Natural killer cell (primary cell): ENCODE results near the gene IRF9. TPM values are rescaled to one million over a fixed set of nuclear protein-coding genes. Genes with fewer than 3 reads are reported as not detected.

Source experiments
- ATAC-seq, 3 donors: fragments of 150-1000 bp in 2 of 3; fragments of 200-7000 bp in 1 of 3; cut with Tn5 transposase; 1 replicate in 1 of 3; 2 replicates in 2 of 3; pipeline ENCODE4 v1.10.0; 2021; ENCODE audit warnings: mild to moderate bottlenecking in 2 of 3, moderate library complexity in 2 of 3
- DNase-seq, 2 donors: peaks; one replicate each; pipeline versions ENCODE4 v3.0.0 to v3.0.0-alpha.2; 2013 to 2021; ENCODE audit warnings: mixed read lengths in 1 of 2
- H3K27ac ChIP-seq: one replicate; pipeline ENCODE4 v1.5.1; 2013; ENCODE audit warnings: mild to moderate bottlenecking, low read length
- H3K27me3 ChIP-seq: one replicate; pipeline ENCODE4 v1.6.1; 2013; ENCODE audit warnings: low read length; ENCODE audit not compliant: control insufficient read depth, insufficient read depth
- H3K36me3 ChIP-seq: one replicate; pipeline ENCODE4 v1.6.1; 2013; ENCODE audit warnings: low read length; ENCODE audit not compliant: control insufficient read depth, insufficient read depth
- H3K4me1 ChIP-seq: one replicate; pipeline ENCODE4 v1.6.1; 2013; ENCODE audit warnings: low read length; ENCODE audit not compliant: control insufficient read depth, insufficient read depth
- H3K4me3 ChIP-seq: one replicate; pipeline ENCODE4 v1.5.1; 2013; ENCODE audit warnings: low read length
- H3K9me3 ChIP-seq: one replicate; pipeline ENCODE4 v1.6.1; 2013; ENCODE audit warnings: low read length; ENCODE audit not compliant: control insufficient read depth, insufficient read depth
- H3K27ac Mint-ChIP-seq, 2 donors: one replicate each; pipeline ENCODE4 v1.8.0; 2022; ENCODE audit warnings: mild to moderate bottlenecking in 2 of 2, mixed read lengths in 2 of 2, moderate library complexity in 1 of 2
- H3K27me3 Mint-ChIP-seq, 2 donors: one replicate each; pipeline ENCODE4 v1.8.0; 2022; ENCODE audit warnings: low read depth in 2 of 2, mixed read lengths in 2 of 2
- H3K36me3 Mint-ChIP-seq: one replicate; pipeline ENCODE4 v1.8.0; 2022; ENCODE audit warnings: mixed read lengths
- H3K4me1 Mint-ChIP-seq, 2 donors: one replicate each; pipeline ENCODE4 v1.8.0; 2022; ENCODE audit warnings: mixed read lengths in 2 of 2
- H3K4me3 Mint-ChIP-seq: one replicate; pipeline ENCODE4 v1.8.0; 2022; ENCODE audit warnings: mild to moderate bottlenecking, moderate library complexity, mixed read lengths
- H3K9me3 Mint-ChIP-seq, 2 donors: one replicate each; pipeline ENCODE4 v1.8.0; 2022; ENCODE audit warnings: mixed read lengths in 2 of 2
- CTCF ChIP-seq: fragments of 200-600 bp; IDR thresholded peaks from one replicate; pipeline ENCODE4 v1.8.0; 2022; ENCODE audit warnings: antibody characterized with exemption
- WGBS: methylation state at CpG from one replicate; pipeline ENCODE4 v1.1.7; 2013; ENCODE audit warnings: missing lambda C conversion rate; ENCODE audit not compliant: insufficient coverage; 5-methylcytosine and 5-hydroxymethylcytosine counted together
- intact Hi-C: fragments of 100-400 bp; cut with micrococcal nuclease; formaldehyde crosslinking; loops from one replicate; pipeline ENCODE4 v1.14.2; 2022
- total RNA-seq, 4 donors: library from RNA; stranded (reverse); fragments of 120-200 nt in 1 of 4; gene quantifications; one replicate each; pipeline versions ENCODE4 v1.2.3 to v1.2.4, GENCODE V29; 2013 to 2022

Gene IRF9
- total RNA-seq, 3 donors from 2014 or later (not counting 1 experiment from before 2014, with no cell fraction given) = 178 to 348 (median 319) TPM

GRCh38 chr14:24186831-24187538 lies 25.9 kb downstream of the IRF9 start:
- Histone ChIP-seq H3K4me3 (no peak overlapping the region), H3K27ac (no peak overlapping the region), H3K27me3 (no peaks in the 10 kb centered on the region), H3K36me3 (peaks cover 36% of the 10 kb centered on the region), H3K4me1 (peaks cover 23% of the 10 kb centered on the region), H3K9me3 (no peaks in the 10 kb centered on the region)
- WGBS = 93% methylated on average over 10 of the region's 10 CpGs
- H3K27me3 Mint-ChIP-seq = no peaks in the 10 kb centered on the region
- ATAC-seq (no peak), DNase-seq (no peak)
- TF ChIP-seq CTCF = no peak
- H3K9me3 Mint-ChIP-seq = no peaks in the 10 kb centered on the region
- H3K4me3 Mint-ChIP-seq = peak overlapping the region; percentile 81
- peaks cover 24 to 26% of the 10 kb centered on the region in 2 donors for H3K4me1 Mint-ChIP-seq
- H3K27ac Mint-ChIP-seq = peak overlapping the region; percentile 83 to 97
- intact Hi-C loops = no loop called here
- H3K36me3 Mint-ChIP-seq = no peaks in the 10 kb centered on the region

GRCh38 chr14:24187539-24187915 lies 26.5 kb downstream of the IRF9 start:
- no peaks in the 10 kb centered on the region for H3K36me3 Mint-ChIP-seq

GRCh38 chr14:24188251-24189058 lies 27.4 kb downstream of the IRF9 start, which contains the start of gene IPO4:
TSS of gene IPO4 (minus strand) at chr14:24188816. CDS start at chr14:24188787, 29 bp downstream.
- Histone ChIP-seq H3K4me1 (peaks cover 23% of the 10 kb centered on the region), H3K4me3 (peak within 1 kb of the TSS; percentile 56), H3K36me3 (peaks cover 38% of the 10 kb centered on the region), H3K27me3 (no peaks in the 10 kb centered on the region), H3K27ac (peak within 1 kb of the TSS; percentile 68), H3K9me3 (no peaks in the 10 kb centered on the region)
- intact Hi-C loops = loop anchor here (1.0 to 2.0 kb wide), 4 partner anchors 25 to 110 kb away; partner anchors contain the start of genes CHMP4A, DCAF11, DHRS1 and NOP9
- peak within 1 kb of the TSS; percentile 83 to 97 for H3K27ac Mint-ChIP-seq
- peak; percentile 87 to 98 for DNase-seq
- TF ChIP-seq CTCF = no peak
- WGBS = under 1% methylated on average over 65 of the region's 65 CpGs
- H3K4me3 Mint-ChIP-seq = peak within 1 kb of the TSS; percentile 85
- no peaks in the 10 kb centered on the region for H3K27me3 Mint-ChIP-seq
- H3K36me3 Mint-ChIP-seq = no peaks in the 10 kb centered on the region
- H3K4me1 Mint-ChIP-seq = peaks cover 26 to 34% of the 10 kb centered on the region in 2 donors
- peak; percentile 92 to 97 (median 93) for ATAC-seq
- H3K9me3 Mint-ChIP-seq = no peaks in the 10 kb centered on the region

More at GRCh38 chr14:24187539-24187915, 26.5 kb downstream of the IRF9 start:
- Mint-ChIP-seq H3K9me3 (no peaks in the 10 kb centered on the region), H3K27ac (peak overlapping the region; percentile 83 to 97), H3K4me3 (peak overlapping the region; percentile 85), H3K27me3 (no peaks in the 10 kb centered on the region), H3K4me1 (peaks cover 26 to 29% of the 10 kb centered on the region in 2 donors)
- intact Hi-C loops = no loop called here
- Histone ChIP-seq H3K9me3 (no peaks in the 10 kb centered on the region), H3K27ac (peak overlapping the region; percentile 68), H3K4me3 (no peak overlapping the region), H3K27me3 (no peaks in the 10 kb centered on the region), H3K36me3 (peaks cover 41% of the 10 kb centered on the region), H3K4me1 (peaks cover 23% of the 10 kb centered on the region)
- DNase-seq (no peak), ATAC-seq (peak in 2 of 3 donors; percentile 6 to 19)
- TF ChIP-seq CTCF = no peak
- 55% methylated on average over 1 of the region's 2 CpGs for WGBS
